NK-92 (cell line): ENCODE measurements around the gene CSDE1.
A peak's percentile ranks its signal among the peaks of the same experiment; 100 is the strongest.

Experiments
- DNase-seq: peaks from one replicate; lab custom pipeline; 2025; ENCODE audit not compliant: unreplicated experiment; lab: John Stamatoyannopoulos, UW

CSDE1 gene

GRCh38 chr1:114703242-114703641 lies 54.5 kb downstream of the CSDE1 start:
- DNase-seq, result no peak

GRCh38 chr1:114702737-114703136 lies 55.0 kb downstream of the CSDE1 start:
- no peak for DNase-seq

- no peak for DNase-seq
These were observed 55.9 kb downstream of the CSDE1 start for GRCh38 chr1:114701931-114702330.

- DNase-seq, result no peak
These were observed 57.7 kb downstream of the CSDE1 start for GRCh38 chr1:114700036-114700600.

GRCh38 chr1:114696810-114697209 lies 61.0 kb downstream of the CSDE1 start:
- no peak for DNase-seq

- DNase-seq, result no peak
These were observed 62.2 kb downstream of the CSDE1 start, which contains the start of gene AMPD1 for GRCh38 chr1:114695430-114696058. Gene AMPD1 (minus strand): TSS chr1:114695546. CDS start chr1:114695471, 75 bp downstream.

- DNase-seq, result no peak
These were observed 63.1 kb downstream of the CSDE1 start for GRCh38 chr1:114694540-114695310.

- no peak for DNase-seq
These were observed 64.8 kb downstream of the CSDE1 start for GRCh38 chr1:114692947-114693346.

- DNase-seq, result no peak
These were observed 66.7 kb downstream of the CSDE1 start for GRCh38 chr1:114691061-114691460.

- no peak for DNase-seq
These were observed 67.6 kb downstream of the CSDE1 start for GRCh38 chr1:114690148-114690547.

GRCh38 chr1:114688526-114688925 lies 69.3 kb downstream of the CSDE1 start:
- DNase-seq, result no peak

GRCh38 chr1:114685851-114686250 lies 71.9 kb downstream of the CSDE1 start:
- DNase-seq, result no peak

- no peak for DNase-seq
These were observed 80.1 kb downstream of the CSDE1 start for GRCh38 chr1:114677691-114678090.

- DNase-seq, result no peak
These were observed 81.7 kb downstream of the CSDE1 start for GRCh38 chr1:114676115-114676514.

- DNase-seq, result no peak
These were observed 85.9 kb downstream of the CSDE1 start for GRCh38 chr1:114671939-114672275.

GRCh38 chr1:114671011-114671938 lies 86.5 kb downstream of the CSDE1 start:
- no peak for DNase-seq

- DNase-seq, result peak; percentile 22
These were observed 87.4 kb downstream of the CSDE1 start for GRCh38 chr1:114670083-114671010.

- no peak for DNase-seq
These were observed 88.2 kb downstream of the CSDE1 start, which contains the start of gene DENND2C for GRCh38 chr1:114669562-114670082. Gene DENND2C (minus strand): TSS chr1:114670049. CDS start chr1:114625984, 44,065 bp downstream.

- no peak for DNase-seq
These were observed 88.8 kb downstream of the CSDE1 start for GRCh38 chr1:114668784-114669561.
